Transverse colon (tissue), 4 donors: ENCODE data around the gene HACD3.

Experiments
- CTCF ChIP-seq, 5 experiments: fragments of 200-600 bp in 3 of 5; fragments of 450-650 bp in 2 of 5; sonication (generic) in 3 of 5; IDR thresholded peaks; 1 replicate in 2 of 5; 2 replicates in 3 of 5; pipeline ENCODE4 v1.5.1; 2016 to 2017; ENCODE audit warnings: antibody characterized with exemption in 5 of 5, inconsistent platforms in 3 of 5, mild to moderate bottlenecking in 2 of 5, moderate library complexity in 1 of 5
- EP300 ChIP-seq: sonication (generic); formaldehyde crosslinking; IDR thresholded peaks from one replicate; pipeline ENCODE4 v1.6.1; 2017; ENCODE audit warnings: antibody characterized with exemption, low read depth
- POLR2A ChIP-seq: fragments of 450-650 bp; IDR thresholded peaks from one replicate; pipeline ENCODE4 v1.6.1; 2016; ENCODE audit warnings: antibody characterized with exemption, mild to moderate bottlenecking, moderate library complexity
- POLR2AphosphoS5 ChIP-seq, 3 donors: sonication (generic); formaldehyde crosslinking; IDR thresholded peaks; one replicate each; pipeline ENCODE4 v1.6.1; 2016; ENCODE audit warnings: antibody characterized with exemption in 3 of 3

GRCh38 chr15:65578904-65579728, 48.9 kb downstream of the HACD3 start:
- TF ChIP-seq POLR2AphosphoS5 (IDR thresholded peaks at IDR 0.05) (no peak), CTCF (IDR thresholded peaks at IDR 0.05) (no peak), POLR2A (no peak), EP300 (no peak)
